HG03066 (cell line): ENCODE measurements around the gene ZNF585A.
"Not testable (repeated sequence)": the region's sequence is repeated elsewhere in the genome, so short reads cannot be mapped to it uniquely, and the experiment has no call there.

ENCODE experiments used
- ATAC-seq: cut with Tn5 transposase; IDR thresholded peaks from one replicate; pipeline ENCODE4 v1.9.1; 2021; ENCODE audit warnings: low read depth; ENCODE audit not compliant: unreplicated experiment

Gene ZNF585A

DNA sequence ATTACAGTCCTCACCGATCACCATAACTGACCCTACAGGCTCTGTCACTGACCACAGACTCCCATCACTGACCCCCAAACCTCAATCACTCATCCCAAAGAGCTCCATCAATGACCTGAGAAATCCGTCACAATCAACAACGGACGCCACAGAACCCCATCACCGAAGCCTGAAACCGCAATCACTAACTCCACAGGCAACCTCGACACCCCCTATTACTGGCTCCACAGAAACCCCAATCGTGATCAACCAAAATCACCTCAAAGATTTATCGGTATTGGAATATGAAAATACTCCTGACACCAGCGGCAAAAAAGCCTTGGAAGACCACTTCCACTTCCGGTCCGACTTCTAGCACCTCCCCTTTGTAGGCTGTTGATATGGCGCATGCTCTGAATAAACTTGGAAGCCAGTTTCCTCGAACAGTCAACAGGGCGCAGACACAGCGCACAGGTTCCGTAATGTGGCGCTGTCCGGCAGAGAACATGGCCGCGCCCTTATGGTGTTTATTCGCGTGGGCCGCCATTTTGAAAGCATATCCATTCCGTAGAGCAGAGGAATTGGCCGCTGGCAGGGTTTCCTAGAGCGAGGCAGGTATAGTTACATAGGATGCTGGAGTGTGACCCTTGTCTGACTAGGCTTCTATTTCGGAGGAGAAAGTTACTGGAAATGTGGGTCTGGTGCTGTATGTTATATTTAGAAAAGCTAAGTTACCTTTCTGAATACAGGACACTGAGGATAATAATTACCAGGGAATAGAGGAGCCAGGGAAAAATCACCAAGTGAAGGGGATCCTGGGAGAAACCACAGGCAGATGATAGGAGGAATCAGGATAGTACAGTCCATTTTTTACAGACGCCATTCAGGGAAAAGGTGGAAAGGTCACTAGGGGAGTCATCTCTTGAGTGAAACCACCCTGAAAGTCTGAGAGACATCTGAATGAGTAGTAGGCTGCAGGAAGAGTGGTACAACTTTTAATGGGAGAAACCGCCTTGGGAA is at the start of gene ZNF585A:
Gene ZNF585A, minus strand, starts transcription at position 328 of the 999 bp plus-strand sequence. CDS start 2,785 bp downstream, outside the sequence.
- ATAC-seq = peak; percentile 85

DNA sequence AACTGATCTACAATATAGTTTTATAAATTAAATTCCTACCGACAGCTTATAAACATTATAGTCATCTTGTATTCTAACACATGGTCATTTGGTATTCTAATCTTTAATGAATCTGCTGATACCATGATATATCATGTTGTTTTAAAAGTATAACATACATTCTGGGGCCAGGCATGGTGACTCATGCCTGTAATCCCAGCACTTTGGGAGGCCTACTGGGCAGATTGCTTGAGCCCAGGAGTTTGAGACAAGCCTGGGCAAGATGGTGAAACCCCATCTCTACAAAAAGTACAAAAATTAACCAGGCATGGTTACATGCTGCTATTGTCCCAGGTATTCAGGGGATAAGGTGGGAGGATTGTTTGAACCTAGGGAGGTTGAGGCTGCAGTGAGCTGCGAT is 48.6 kb upstream of the ZNF585A start:
- no peak for ATAC-seq

DNA sequence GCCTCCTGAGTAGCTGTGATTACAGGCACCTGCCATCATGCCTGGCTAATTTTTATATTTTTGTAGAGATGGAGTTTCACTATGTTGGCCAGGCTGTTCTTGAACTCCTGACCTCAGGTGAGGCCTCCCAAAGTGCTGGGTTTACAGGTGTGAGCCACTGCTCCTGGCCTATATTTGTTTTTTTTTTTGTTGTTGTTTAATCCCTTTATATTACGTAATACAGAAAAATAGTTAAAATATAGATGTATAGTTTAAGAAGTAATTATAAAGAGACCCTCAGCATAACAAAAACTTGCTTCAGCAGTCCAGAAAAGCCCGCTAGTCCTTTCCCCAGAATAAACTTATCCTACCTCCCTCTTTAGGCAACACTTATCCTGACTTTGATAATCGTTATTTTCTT is 47.9 kb upstream of the ZNF585A start:
- ATAC-seq = no peak

DNA sequence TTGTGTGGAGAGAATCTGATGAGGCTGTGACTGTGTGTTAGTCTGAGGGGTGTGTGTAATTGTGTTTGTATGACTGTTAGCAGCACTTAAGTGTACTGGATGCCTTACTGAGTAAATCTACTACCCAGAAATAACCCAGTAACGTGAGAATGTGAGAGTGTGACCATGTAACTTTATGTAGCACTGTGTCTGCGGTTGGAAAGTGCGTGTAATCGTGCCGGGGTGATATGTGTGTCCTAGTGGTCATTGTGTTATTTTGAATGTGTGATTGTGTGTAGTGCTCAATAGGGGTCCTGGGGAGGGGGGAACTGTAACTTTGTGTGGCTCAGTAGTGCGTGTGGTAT is 46.1 kb upstream of the ZNF585A start:
- ATAC-seq = no peak

DNA sequence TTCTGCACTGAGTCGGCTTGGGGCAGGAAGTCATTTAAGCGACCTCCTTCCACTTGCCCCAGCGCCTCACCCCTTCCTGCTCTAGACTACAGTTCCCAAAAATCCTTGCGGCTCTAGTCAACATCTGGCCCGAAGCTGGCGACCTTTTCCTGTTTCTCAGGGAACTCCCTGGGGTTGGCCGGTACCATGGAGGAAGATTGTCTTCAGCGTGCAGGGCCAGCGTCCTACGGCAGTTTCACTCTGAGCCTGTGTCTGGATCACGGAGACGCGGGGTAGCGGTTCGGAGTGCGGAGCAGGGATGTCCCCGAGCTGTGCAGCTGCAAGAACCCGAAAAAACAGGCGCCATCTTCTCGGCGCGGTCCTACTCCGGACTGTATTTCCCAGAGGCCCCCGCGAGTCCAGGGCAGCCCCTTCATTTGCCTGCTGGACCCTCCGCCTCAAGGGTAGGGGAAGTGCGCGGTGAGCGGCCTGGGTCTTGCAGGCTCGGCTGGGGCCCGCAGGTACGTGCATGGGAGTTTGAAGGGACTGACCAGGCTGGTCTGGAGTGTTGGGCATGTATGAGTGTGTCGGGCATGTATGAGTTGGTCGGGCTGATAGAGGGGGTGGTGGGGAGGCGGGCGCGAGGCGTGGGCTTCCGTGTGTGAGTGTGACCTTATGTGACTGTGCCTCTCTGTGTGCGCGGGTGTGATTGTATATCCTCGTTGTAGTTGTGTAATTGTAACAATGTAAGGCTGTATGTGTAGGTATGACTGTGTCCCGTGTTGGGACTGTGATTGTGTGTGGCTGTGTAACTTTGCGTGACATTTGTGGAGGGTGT is 45.5 kb upstream of the ZNF585A start, which contains the start of gene ZNF383:
Gene ZNF383, plus strand, starts transcription at position 440 of the 817 bp plus-strand sequence. CDS start 12,240 bp downstream, outside the sequence.
- peak; percentile 86 for ATAC-seq

DNA sequence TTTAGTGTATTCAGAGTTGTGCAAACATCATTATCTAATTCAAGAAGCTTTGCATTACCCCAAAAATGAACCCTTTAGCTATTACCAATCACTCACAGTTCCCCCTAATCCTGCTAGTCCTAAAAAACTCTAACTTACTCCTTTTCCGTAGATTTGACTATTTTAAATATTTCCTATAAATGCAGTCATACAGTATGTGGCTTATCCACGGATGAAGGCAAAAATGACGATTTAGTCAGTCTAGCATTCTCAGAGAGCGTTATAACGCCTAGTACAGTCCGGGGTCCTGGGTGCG is 44.9 kb upstream of the ZNF585A start:
- no peak for ATAC-seq

DNA sequence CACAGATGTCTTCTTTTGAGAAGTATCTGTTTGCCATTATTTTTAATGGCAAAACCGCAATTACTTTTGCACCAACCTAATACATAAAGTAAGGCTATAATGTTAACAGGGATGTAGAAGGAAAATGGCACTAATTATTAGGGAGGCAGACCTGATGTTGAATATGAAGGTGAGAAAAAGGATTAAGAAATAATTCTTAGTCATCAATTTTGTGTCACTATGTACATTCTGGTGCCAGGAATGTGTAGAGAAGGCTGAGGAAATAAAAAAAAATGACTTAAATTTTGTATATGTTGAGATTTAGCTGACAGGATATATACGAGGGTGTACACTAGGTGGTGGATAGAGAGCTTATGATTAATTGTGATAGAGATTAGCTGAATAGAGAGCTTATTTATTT is 25.3 kb upstream of the ZNF585A start:
- no peak for ATAC-seq

DNA sequence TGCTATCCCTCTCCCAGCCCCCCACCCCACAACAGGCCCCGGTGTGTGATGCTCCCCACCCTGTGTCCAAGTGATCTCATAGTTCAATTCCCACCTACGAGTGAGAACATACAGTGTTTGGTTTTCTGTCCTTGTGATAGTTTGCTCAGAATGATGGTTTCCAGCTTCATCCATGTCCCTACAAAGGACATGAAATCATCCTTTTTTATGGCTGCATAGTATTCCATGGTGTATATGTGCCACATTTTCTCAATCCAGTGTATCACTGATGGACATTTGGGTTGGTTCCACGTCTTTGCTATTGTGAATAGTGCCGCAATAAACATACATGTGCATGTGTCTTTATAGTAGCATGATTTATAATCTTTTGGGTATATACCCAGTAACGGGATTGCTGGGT is 24.6 kb upstream of the ZNF585A start:
- ATAC-seq = not testable (repeated sequence)

DNA sequence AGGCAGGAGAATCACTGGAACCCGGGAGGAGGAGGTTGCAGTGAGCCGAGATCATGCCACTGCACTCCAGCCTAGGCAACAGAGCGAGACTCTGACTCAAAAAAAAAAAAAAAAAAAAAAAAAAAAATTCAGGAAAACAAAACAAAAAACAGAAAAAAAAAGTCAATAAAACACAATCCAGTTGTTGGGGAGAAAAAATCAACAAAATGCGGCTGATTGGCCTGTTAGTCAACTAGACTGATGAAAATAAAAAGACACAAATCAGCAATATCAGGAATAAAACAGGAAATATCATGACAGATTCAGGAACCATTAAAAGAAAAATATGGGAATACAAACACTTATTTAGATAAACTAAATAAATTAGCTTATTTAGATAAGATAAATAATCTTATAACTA is 22.8 kb upstream of the ZNF585A start:
- not testable (repeated sequence) for ATAC-seq

DNA sequence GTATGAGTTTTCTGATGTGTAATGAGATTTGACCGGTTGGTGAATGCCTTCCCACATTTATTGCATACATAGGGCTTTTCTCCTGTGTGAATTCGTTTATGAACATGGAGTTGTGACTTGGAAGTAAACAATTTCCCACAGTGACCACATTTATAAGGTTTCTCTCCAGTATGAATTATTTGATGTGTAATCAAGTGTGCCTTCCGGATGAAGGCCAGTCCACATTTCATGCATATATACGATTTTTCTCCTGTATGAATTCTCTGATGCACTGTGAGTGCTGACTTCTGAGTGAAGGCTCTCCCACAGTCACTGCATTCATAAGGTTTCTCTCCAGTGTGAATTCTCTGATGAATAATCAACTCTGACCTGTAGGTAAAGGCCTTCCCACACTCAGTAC is 13.6 kb upstream of the ZNF585A start:
- not testable (repeated sequence) for ATAC-seq

DNA sequence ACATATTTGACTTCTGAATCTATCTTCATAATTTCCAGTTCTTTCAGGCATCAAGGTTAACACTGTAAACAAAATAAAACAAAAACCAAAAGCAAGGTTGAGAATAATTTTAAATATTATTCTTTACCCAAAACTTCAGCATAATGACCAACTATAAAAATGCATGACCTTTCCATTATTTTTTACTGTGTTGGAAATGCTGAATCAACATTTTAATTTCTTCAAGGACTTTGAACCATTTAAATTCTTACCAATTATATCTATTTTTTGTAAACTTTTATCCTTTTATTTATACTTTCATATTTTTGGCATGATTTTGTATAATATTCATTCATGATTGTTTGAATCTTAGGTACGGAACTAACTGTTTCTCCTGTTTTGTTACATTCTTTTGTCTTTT is 6.9 kb downstream of the ZNF585A start:
- ATAC-seq = no peak

DNA sequence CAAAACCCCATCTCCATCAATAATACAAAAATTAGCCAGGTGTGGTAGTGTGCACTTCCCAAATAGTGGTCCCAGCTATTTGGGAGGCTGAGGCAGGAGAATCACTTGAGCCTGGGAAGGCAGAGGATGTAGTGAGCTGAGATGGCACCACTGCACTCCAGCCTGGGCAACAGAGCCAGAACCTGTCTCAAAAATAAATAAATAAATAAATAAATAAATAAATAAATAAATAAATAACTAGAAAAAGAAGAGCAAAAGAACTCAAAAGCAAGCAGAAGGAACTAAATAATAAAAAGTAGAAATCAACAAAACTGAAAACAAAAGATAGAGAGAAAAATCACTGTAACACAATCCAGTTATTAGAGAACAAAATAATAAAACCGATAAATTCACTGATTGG is 12.3 kb downstream of the ZNF585A start:
- ATAC-seq = no peak

DNA sequence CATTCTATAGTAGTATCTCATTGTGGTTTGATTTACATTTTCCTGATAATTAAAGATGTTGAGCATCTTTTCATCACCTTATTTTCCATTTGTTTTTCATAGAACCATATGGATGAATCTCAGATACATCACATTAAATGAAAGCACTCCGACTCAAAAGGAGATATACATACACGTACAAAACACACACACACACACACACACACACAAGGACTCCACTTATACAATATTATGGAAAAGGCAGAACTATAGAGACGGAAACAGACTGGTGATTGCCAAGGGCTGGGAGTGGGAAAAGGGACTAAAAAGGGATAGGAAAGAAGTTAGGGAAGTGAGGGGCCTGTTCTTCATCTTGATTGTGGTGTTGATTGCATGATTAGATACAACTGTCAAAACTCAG is 24.3 kb downstream of the ZNF585A start:
- no peak for ATAC-seq

DNA sequence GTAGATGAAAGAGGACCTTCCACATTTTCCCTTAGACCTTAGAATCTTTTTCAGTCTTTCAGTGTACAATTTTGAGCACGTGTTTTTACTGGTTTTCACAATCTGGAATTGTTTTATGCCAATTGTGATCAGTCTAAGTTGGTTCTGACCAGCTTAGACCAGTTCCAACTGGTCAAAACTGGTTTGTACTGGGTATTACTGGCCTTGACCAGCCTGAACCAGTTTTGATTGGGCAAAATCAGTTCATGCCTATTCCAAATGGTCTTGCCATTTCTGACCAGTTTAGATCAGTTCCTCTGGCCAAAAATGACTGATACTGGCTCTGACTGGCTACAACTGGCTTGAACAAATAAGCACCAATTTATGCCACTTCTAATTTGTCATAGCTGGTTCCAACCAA is 36.4 kb downstream of the ZNF585A start:
- ATAC-seq = no peak

DNA sequence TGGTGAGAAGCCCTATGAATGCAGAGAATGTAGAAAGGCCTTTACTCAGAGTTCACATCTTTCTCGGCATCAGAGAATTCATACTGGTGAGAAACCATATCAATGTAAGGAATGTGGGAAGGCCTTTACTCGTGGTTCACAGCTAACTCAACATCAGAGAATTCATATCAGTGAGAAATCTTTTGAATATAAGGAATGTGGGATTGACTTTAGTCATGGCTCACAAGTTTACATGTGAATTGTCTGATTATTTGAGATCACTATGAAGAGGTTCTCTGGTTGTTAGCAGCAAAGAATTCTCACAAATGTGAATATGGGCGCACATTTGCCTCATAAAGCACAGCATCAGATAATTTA is 43.7 kb downstream of the ZNF585A start:
- ATAC-seq = no peak

DNA sequence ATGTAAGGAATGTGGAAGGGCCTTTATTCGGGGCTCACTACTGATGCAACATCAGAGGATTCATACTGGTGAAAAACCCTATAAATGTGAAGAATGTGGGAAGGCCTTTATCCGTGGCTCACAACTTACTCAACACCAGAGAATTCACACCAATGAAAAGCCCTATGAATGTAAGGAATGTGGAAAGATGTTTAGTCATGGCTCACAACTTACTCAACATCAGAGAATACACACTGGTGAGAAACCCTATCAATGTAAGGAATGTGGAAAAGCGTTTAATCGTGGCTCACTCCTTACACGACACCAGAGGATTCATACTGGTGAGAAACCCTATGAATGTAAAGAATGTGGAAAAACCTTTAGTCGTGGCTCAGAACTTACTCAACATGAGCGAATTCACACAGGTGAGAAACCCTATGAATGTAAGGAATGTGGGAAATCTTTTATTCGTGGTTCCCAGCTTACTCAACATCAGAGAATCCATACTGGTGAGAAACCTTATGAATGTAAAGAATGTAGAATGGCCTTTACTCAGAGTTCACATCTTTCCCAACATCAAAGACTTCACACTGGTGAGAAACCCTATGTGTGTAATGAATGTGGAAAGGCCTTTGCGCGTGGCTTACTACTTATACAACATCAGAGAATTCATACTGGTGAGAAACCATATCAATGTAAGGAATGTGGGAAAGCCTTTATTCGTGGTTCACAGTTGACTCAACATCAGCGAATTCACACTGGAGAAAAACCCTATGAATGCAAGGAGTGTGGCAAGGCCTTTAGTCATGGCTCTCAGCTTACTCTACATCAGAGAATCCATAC is 44.3 kb downstream of the ZNF585A start:
- ATAC-seq = no peak

DNA sequence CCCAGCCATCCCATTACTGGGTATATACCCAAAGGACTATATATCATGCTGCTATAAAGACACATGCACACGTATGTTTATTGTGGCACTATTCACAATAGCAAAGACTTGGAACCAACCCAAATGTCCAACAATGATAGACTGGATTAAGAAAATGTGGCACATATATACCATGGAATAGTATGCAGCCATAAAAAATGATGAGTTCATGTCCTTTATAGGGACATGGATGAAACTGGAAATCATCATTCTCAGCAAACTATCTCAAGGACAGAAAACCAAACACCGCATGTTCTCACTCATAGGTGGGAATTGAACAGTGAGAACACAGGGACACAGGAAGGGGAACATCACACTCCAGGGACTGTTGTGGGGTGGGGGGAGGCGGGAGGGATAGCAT is 50.4 kb downstream of the ZNF585A start:
- ATAC-seq = not testable (repeated sequence)

DNA sequence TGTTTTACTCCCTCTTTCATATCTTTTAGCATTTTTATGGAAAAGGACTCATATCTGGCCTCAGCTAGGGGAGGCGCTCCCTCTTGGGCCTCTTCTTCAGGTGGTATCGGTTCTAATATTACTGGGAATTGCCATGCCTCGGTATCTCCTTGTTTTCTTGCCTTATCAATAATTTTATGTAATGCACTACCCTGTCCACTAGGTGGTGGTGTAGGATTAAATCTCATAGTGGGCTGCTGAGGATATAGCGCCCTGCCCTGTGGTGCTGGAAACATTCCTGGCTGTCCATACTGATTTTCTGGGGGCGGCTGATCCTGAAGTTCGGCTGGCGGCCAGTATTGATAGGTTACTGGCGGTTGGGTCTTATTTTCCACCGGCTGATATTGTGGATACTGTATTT is 58.5 kb downstream of the ZNF585A start:
- ATAC-seq = no peak

DNA sequence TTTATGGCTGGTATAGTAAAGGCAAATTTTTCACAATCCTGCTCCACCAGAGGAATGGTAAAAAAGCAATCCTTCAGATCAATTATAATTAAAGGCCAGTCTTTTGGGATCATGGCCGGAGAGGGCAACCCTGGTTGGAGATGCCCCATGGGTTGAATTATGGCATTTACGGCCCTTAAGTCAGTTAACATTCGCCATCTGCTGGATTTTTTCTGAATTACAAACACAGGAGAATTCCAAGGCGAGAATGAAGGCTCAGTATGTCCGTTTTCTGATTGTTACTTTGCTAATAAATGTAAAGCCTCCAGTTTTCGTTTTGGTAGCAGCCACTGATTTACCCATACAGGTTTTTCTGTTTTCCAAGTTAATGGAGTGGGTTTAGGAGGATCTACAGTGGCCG is 60.7 kb downstream of the ZNF585A start:
- ATAC-seq = not testable (repeated sequence)

DNA sequence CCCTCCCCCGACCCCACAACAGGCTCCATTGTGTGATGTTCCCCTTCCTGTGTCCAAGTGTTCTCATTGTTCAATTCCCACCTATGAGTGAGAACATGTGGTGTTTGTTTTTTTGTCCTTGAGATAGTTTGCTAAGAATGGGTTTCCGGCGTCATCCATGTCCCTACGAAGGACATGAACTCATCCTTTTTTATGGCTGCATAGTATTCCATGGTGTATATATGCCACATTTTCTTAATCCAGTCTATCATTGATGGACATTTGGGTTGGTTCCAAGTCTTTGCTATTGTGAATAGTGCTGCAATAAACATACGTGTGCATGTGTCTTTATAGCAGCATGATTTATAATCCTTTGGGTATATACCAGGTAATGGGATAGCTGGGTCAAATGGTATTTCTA is 68.4 kb downstream of the ZNF585A start:
- ATAC-seq = not testable (repeated sequence)

DNA sequence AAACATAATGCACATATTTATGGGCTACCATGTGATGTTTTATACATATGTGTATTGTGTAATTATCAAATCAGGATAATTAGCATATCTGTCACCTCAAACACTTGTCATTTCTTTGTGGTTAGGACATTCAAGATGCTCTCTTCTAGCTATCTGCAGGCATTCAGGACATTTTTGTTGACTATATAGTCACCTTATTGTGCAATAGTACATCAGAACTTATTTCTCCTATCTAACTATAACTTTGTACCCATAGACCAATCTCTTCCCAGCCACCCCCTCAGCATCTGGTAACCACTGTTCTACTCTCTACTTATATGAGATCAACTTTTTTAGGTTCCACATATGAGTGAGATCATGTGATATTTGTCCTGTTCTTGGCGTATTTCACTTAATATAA is 73.9 kb downstream of the ZNF585A start:
- ATAC-seq = no peak
